WTC11 (cell line): Measurements from ENCODE around the gene SLC35F2.

Source experiments
- CREB1 ChIP-seq: sonication (generic); formaldehyde crosslinking; IDR thresholded peaks from 2 replicates; pipeline ENCODE4 v1.8.0; 2023; ENCODE audit warnings: mild to moderate bottlenecking, missing genetic modification reagents
- FOXP1 ChIP-seq: sonication (generic); formaldehyde crosslinking; IDR thresholded peaks from 2 replicates; pipeline ENCODE4 v1.8.0; 2022; ENCODE audit warnings: missing genetic modification reagents, mild to moderate bottlenecking, moderate library complexity, borderline replicate concordance
- HMGA2 ChIP-seq: fragments of 250-450 bp; sonication (Bioruptor Pico); IDR thresholded peaks from 2 replicates; pipeline ENCODE4 v1.4.0; 2021; ENCODE audit warnings: mild to moderate bottlenecking, moderate library complexity
- NR2C2 ChIP-seq: sonication (generic); formaldehyde crosslinking; IDR thresholded peaks from 2 replicates; pipeline ENCODE4 v1.8.0; 2022; ENCODE audit warnings: mild to moderate bottlenecking, missing genetic modification reagents
- NR3C1 ChIP-seq: sonication (generic); formaldehyde crosslinking; conservative IDR thresholded peaks from 2 replicates; pipeline ENCODE4 v1.8.1; 2023; ENCODE audit warnings: low read depth, mild to moderate bottlenecking, missing genetic modification reagents
- TEAD1 ChIP-seq: sonication (generic); formaldehyde crosslinking; IDR thresholded peaks from 2 replicates; pipeline ENCODE4 v1.8.0; 2022; ENCODE audit warnings: mild to moderate bottlenecking, missing genetic modification reagents
- TEAD4 ChIP-seq: sonication (generic); formaldehyde crosslinking; IDR thresholded peaks from 2 replicates; pipeline ENCODE4 v1.8.0; 2022; ENCODE audit warnings: mild to moderate bottlenecking, missing genetic modification reagents
- ZNF138 ChIP-seq: sonication (generic); formaldehyde crosslinking; conservative IDR thresholded peaks from 2 replicates; pipeline ENCODE4 v1.8.1; 2022; ENCODE audit warnings: mild to moderate bottlenecking, moderate library complexity, missing genetic modification reagents
- TF ChIP-seq, protein P1 (sequence below): sonication (generic); formaldehyde crosslinking; conservative IDR thresholded peaks from 2 replicates; pipeline ENCODE4 v1.8.1; 2022; ENCODE audit warnings: mild to moderate bottlenecking, missing genetic modification reagents
- TF ChIP-seq, protein P2 (sequence below): sonication (generic); formaldehyde crosslinking; IDR thresholded peaks from 2 replicates; pipeline ENCODE4 v1.8.0; 2022; ENCODE audit warnings: mild to moderate bottlenecking, missing genetic modification reagents
- TF ChIP-seq, protein P3 (sequence below): fragments of 200-600 bp; IDR thresholded peaks from 2 replicates; pipeline ENCODE4 v1.8.0; 2022; ENCODE audit warnings: antibody characterized with exemption
- TF ChIP-seq, protein P4 (sequence below): sonication (generic); formaldehyde crosslinking; IDR thresholded peaks from 2 replicates; pipeline ENCODE4 v1.8.1; 2023; ENCODE audit warnings: mild to moderate bottlenecking, missing genetic modification reagents
- TF ChIP-seq, protein P5 (sequence below): sonication (generic); formaldehyde crosslinking; IDR thresholded peaks from 2 replicates; pipeline ENCODE4 v1.8.1; 2022; ENCODE audit warnings: mild to moderate bottlenecking, missing genetic modification reagents, moderate library complexity, borderline replicate concordance
- TF ChIP-seq, protein P6 (sequence below): sonication (generic); formaldehyde crosslinking; IDR thresholded peaks from 2 replicates; pipeline ENCODE4 v1.8.0; 2022; ENCODE audit warnings: mild to moderate bottlenecking, missing genetic modification reagents

DNA sequence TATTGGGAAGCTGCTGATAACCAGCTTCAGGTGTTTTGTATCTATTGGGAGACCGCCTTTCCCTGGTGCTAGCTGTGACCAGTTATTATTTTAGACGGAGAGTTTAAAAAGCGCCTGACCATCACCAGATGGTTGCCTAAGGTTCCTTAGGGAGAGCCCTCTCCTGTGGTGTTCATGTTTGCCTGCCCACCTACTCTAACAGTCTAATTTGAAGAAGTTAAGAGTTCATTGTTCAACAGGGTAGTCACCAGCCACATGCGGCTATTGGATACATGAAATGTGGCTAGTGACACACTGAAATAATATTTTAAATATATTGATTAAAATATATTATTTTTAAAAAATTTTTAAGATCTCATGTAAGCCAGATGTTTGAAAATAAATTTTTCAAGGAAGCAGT lies 75.5 kb downstream of the SLC35F2 start:
- no peak for TF ChIP-seq TEAD1 (CRISPR knock-in tag)
- no peak for TF ChIP-seq CREB1 (CRISPR knock-in tag)
- TF ChIP-seq NR3C1 (CRISPR knock-in tag), result no peak
- TF ChIP-seq, protein P1, sequence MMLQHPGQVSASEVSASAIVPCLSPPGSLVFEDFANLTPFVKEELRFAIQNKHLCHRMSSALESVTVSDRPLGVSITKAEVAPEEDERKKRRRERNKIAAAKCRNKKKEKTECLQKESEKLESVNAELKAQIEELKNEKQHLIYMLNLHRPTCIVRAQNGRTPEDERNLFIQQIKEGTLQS (CRISPR knock-in tag), result no peak
- TF ChIP-seq, protein P2, sequence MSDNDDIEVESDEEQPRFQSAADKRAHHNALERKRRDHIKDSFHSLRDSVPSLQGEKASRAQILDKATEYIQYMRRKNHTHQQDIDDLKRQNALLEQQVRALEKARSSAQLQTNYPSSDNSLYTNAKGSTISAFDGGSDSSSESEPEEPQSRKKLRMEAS (CRISPR knock-in tag), result no peak
- TF ChIP-seq, protein P3, sequence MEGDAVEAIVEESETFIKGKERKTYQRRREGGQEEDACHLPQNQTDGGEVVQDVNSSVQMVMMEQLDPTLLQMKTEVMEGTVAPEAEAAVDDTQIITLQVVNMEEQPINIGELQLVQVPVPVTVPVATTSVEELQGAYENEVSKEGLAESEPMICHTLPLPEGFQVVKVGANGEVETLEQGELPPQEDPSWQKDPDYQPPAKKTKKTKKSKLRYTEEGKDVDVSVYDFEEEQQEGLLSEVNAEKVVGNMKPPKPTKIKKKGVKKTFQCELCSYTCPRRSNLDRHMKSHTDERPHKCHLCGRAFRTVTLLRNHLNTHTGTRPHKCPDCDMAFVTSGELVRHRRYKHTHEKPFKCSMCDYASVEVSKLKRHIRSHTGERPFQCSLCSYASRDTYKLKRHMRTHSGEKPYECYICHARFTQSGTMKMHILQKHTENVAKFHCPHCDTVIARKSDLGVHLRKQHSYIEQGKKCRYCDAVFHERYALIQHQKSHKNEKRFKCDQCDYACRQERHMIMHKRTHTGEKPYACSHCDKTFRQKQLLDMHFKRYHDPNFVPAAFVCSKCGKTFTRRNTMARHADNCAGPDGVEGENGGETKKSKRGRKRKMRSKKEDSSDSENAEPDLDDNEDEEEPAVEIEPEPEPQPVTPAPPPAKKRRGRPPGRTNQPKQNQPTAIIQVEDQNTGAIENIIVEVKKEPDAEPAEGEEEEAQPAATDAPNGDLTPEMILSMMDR, result no peak
- TF ChIP-seq, protein P4, sequence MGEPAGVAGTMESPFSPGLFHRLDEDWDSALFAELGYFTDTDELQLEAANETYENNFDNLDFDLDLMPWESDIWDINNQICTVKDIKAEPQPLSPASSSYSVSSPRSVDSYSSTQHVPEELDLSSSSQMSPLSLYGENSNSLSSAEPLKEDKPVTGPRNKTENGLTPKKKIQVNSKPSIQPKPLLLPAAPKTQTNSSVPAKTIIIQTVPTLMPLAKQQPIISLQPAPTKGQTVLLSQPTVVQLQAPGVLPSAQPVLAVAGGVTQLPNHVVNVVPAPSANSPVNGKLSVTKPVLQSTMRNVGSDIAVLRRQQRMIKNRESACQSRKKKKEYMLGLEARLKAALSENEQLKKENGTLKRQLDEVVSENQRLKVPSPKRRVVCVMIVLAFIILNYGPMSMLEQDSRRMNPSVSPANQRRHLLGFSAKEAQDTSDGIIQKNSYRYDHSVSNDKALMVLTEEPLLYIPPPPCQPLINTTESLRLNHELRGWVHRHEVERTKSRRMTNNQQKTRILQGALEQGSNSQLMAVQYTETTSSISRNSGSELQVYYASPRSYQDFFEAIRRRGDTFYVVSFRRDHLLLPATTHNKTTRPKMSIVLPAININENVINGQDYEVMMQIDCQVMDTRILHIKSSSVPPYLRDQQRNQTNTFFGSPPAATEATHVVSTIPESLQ (CRISPR knock-in tag), result no peak
- no peak for TF ChIP-seq NR2C2 (CRISPR knock-in tag)
- no peak for TF ChIP-seq FOXP1 (CRISPR knock-in tag)
- TF ChIP-seq HMGA2, result no peak
- no peak for TF ChIP-seq ZNF138 (CRISPR knock-in tag)
- TF ChIP-seq, protein P5, sequence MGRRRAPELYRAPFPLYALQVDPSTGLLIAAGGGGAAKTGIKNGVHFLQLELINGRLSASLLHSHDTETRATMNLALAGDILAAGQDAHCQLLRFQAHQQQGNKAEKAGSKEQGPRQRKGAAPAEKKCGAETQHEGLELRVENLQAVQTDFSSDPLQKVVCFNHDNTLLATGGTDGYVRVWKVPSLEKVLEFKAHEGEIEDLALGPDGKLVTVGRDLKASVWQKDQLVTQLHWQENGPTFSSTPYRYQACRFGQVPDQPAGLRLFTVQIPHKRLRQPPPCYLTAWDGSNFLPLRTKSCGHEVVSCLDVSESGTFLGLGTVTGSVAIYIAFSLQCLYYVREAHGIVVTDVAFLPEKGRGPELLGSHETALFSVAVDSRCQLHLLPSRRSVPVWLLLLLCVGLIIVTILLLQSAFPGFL (CRISPR knock-in tag), result no peak
- TF ChIP-seq, protein P6, sequence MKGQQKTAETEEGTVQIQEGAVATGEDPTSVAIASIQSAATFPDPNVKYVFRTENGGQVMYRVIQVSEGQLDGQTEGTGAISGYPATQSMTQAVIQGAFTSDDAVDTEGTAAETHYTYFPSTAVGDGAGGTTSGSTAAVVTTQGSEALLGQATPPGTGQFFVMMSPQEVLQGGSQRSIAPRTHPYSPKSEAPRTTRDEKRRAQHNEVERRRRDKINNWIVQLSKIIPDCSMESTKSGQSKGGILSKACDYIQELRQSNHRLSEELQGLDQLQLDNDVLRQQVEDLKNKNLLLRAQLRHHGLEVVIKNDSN (CRISPR knock-in tag), result no peak
- no peak for TF ChIP-seq TEAD4
